HUES6 (cell line): ENCODE data around the gene MAML2.
A peak's percentile ranks its signal among the peaks of the same experiment; 100 is the strongest.

Source experiments
- H3K27ac ChIP-seq: 2 replicates; pipeline ENCODE4 v1.7.0; 2013; ENCODE audit warnings: low read depth, mild to moderate bottlenecking, low read length, inconsistent platforms
- H3K27me3 ChIP-seq: 2 replicates; pipeline ENCODE4 v1.6.1; 2013; ENCODE audit warnings: low read length; ENCODE audit not compliant: control insufficient read depth, insufficient read depth
- H3K36me3 ChIP-seq: 2 replicates; pipeline ENCODE4 v1.6.1; 2013; ENCODE audit warnings: low read length; ENCODE audit not compliant: control insufficient read depth, insufficient read depth
- H3K4me1 ChIP-seq: 2 replicates; pipeline ENCODE4 v1.6.1; 2013; ENCODE audit warnings: low read length; ENCODE audit not compliant: control insufficient read depth, insufficient read depth
- H3K4me3 ChIP-seq: 2 replicates; pipeline ENCODE4 v1.5.1; 2013; ENCODE audit warnings: low read depth, low read length
- H3K9ac ChIP-seq: one replicate; pipeline ENCODE4 v1.6.1; 2013; ENCODE audit warnings: mild to moderate bottlenecking, low read length
- H3K9me3 ChIP-seq: 2 replicates; pipeline ENCODE4 v1.6.1; 2013; ENCODE audit warnings: low read depth, low read length; ENCODE audit not compliant: control insufficient read depth, insufficient read depth

The MAML2 gene

DNA sequence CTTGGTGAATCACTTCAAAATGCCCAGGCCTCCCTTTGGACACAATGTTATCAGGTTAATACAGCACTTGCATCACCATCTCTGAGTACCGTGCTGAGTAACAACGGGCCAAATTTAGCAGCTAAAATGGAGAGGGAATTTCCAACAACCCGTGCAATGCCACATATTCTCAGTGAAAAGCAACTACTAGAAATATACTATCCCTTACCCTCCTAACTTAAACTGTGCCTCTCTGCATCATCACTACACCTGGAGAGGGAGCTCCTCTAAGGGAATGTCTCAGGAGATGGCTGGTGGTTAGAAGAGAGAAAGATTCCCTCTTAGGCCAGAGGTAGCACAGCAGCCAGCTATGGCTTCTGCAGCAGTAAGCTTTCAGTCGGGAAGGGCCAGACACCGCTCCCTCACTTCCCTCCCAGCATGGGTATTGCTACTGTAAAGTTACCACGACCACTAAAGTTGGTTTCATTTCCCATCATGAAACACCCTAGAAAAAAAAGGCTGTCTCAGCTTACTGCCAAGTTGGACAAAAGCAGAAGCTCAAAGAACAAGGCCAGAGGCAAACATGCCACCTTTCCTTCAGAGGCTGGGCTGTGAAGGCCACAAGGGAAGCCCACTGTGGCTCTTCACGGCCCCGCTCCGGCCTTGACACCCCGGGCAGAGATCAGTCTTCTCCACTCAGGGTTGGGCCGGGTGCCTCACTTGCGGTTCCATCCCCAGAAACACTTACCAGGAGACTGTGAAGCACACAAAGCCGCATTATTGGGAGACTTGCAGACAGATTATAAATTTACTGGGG lies 3.9 kb downstream of the MAML2 start:
- H3K4me3 ChIP-seq: no peak overlapping the region
- no peak overlapping the region for H3K27ac ChIP-seq
- H3K9me3 ChIP-seq: no peaks in the 10 kb centered on the region
- H3K9ac ChIP-seq: no peak overlapping the region
- H3K27me3 ChIP-seq: no peaks in the 10 kb centered on the region
- peaks cover 70% of the 10 kb centered on the region for H3K4me1 ChIP-seq
- no peaks in the 10 kb centered on the region for H3K36me3 ChIP-seq

DNA sequence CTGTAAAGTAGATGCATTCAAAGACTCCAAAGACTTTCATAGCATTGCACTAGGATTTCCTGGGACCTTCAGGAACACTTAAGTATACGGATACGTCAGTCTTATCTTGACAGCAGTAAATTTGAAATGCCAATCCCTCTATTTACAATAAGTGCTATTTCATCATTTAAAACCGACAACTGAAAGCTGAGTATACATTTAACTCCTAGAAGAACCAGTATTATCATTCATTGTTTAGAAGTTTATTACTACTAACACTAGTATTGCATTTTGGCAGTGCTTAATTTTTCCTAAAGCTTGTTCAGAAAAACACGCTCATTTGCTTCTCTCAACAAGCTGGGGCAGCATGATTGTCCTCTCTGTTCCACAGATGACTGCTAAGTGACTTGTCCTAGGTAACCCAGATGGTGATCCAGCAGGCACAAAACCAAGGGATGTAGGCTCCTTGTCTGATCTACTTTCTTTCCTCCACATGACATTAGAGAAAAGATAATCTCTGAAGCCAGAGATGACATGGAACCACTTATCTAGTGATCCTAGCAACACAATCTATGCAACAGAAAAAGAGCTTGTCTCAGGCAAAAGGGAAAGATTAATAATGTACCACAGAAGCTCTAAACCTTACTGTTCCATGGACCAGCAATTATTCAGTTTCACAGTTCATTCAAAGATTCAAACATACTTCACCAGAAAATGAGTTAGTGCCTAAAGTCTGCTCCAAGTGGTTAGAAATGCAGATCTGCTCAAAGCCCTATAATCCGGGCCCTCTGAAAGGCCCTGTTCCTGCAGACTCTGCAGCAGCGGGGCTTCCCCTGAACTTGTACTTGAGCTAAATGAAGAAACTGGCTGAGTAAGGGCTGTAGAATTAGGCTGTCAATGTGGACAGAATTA lies 5.2 kb downstream of the MAML2 start:
- no peak overlapping the region; the same call in 1 of the 2 replicates for H3K27ac ChIP-seq
- no peak overlapping the region for H3K9ac ChIP-seq
- H3K27me3 ChIP-seq: no peaks in the 10 kb centered on the region
- no peaks in the 10 kb centered on the region for H3K9me3 ChIP-seq
- H3K36me3 ChIP-seq: no peaks in the 10 kb centered on the region
- peaks cover 80% of the 10 kb centered on the region for H3K4me1 ChIP-seq
- H3K4me3 ChIP-seq: no peak overlapping the region

DNA sequence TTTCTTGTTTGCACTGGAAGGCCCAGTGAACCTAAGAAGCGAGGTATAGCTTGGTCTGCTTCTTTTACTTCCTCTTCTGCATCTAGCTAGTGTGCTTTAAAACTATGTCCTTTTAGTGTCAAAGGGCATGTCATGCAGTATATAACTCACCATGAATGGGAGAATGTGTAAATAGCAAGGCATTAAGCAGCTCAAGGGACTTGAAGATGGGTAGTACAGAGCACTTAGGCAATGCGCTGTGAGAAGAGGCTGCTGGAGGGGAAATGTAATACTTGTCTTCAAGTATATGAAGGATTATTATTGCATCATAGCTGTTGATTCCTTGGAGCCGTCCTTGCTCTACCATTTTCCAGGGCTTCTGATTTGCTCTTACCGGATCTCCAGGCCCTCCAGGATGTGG lies 7.6 kb downstream of the MAML2 start:
- Histone ChIP-seq H3K4me3 (no peak overlapping the region), H3K9ac (no peak overlapping the region), H3K27me3 (no peaks in the 10 kb centered on the region), H3K4me1 (peaks cover 83% of the 10 kb centered on the region), H3K9me3 (no peaks in the 10 kb centered on the region), H3K36me3 (no peaks in the 10 kb centered on the region), H3K27ac (no peak overlapping the region)

DNA sequence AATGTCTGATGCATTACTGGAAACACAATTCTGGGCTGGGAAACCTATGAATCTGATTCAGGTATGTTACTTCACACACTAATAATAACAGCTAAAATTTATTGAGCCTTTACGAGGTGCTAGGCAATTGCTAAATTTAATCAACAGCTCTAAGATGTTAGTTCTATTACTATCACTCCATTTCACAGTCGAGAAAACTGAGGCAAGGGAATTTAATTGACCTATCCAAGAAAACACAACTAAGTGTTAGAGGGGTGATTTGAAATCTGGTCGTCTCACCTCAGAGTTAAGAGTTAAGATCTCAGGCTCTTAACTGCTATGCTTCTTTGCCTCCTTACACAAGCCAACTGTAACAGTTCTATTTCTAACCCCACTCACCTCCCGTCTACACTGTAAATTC lies 8.8 kb downstream of the MAML2 start:
- H3K27me3 ChIP-seq: no peaks in the 10 kb centered on the region
- H3K36me3 ChIP-seq: no peaks in the 10 kb centered on the region
- no peaks in the 10 kb centered on the region for H3K9me3 ChIP-seq
- H3K4me1 ChIP-seq: peaks cover 82% of the 10 kb centered on the region
- no peak overlapping the region for H3K4me3 ChIP-seq
- H3K9ac ChIP-seq: no peak overlapping the region
- no peak overlapping the region for H3K27ac ChIP-seq

DNA sequence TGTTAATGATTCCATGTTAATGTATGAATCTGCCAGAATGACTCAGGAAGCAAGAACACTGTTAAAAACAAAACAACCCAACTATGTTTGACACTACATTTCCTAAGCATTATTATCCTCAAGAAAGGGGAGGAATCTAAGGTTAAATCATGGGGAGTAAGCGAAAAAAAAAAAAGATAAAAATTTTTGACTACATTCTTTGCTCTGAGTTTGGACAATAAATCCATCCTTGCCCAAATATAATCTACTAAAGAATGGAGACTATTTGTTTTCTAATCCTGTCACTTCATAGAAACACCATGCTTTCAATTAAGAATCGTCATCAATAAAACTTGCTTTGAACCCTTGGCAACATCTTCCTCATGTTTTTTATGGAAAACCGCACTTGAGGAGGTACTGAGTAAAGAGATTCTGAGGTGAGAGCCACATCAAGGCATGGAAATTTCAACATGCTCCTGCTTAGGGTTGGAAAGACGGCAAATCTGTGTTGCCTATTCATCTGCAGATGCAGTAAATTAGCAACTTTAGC lies 9.7 kb downstream of the MAML2 start:
- H3K36me3 ChIP-seq: no peaks in the 10 kb centered on the region
- no peak overlapping the region for H3K27ac ChIP-seq
- no peaks in the 10 kb centered on the region for H3K9me3 ChIP-seq
- H3K9ac ChIP-seq: no peak overlapping the region
- H3K4me3 ChIP-seq: 0 out of 2 replicates have a peak overlapping the region, but pooled peaks have one; percentile 12
- H3K4me1 ChIP-seq: peaks cover 79% of the 10 kb centered on the region
- no peaks in the 10 kb centered on the region for H3K27me3 ChIP-seq

DNA sequence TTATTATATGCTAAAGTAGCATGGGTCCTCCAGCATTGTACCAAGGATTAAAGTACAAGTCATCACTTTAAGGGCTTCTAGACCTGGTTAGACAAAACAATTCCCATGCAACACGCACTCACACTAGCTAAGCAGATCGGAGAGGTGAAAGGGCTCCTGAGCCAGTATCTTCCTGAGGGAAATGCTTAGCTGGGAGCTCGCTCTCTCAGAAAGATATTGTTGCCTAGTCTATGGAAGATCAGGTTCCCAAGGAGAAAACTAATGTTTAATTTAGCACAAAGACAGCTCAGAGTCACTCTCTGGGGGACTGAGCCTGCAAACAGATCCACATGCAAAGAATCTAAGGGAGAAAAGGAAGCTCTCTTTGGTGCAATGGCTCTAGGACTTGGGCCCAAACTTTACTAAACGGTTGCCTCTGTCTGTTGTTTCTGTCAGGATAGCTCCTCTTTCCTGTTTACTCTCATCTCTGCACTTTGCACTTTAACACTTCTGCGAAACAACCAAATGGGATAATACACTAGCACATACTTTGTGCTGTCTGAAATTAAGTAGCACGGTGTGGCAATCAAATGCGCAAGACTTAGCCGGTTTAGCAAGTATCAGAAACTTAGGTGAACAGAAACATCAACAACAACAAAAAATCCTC lies 10.7 kb downstream of the MAML2 start:
- peak overlapping the region; percentile 16; the same call in 1 of the 2 replicates for H3K27ac ChIP-seq
- no peaks in the 10 kb centered on the region for H3K9me3 ChIP-seq
- peaks cover 70% of the 10 kb centered on the region for H3K4me1 ChIP-seq
- H3K4me3 ChIP-seq: no peak overlapping the region
- H3K9ac ChIP-seq: no peak overlapping the region
- no peaks in the 10 kb centered on the region for H3K27me3 ChIP-seq
- no peaks in the 10 kb centered on the region for H3K36me3 ChIP-seq

DNA sequence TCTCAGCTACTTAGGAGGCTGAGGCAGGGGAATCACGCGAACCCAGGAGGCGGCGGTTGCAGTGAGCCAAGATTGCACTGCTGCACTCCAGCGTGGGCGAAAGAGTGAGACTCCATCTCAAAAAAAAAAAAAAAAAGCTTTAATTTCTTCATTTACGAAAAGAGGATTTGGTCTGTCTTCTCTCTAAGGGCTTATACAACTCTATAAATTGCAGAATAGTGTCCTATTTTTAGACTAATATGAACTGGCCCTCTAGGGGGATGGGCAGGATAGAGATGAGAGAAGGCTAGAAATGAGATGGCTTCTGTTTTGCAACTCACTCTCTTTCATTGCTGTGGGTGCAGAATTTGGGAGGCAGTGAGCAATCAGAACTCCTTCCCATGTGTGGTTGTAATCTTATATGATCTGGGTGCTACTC lies 11.3 kb downstream of the MAML2 start:
- Histone ChIP-seq H3K36me3 (no peaks in the 10 kb centered on the region), H3K27ac (no peak overlapping the region), H3K4me1 (peaks cover 64% of the 10 kb centered on the region), H3K9me3 (no peaks in the 10 kb centered on the region), H3K9ac (no peak overlapping the region), H3K27me3 (no peaks in the 10 kb centered on the region), H3K4me3 (no peak overlapping the region)

DNA sequence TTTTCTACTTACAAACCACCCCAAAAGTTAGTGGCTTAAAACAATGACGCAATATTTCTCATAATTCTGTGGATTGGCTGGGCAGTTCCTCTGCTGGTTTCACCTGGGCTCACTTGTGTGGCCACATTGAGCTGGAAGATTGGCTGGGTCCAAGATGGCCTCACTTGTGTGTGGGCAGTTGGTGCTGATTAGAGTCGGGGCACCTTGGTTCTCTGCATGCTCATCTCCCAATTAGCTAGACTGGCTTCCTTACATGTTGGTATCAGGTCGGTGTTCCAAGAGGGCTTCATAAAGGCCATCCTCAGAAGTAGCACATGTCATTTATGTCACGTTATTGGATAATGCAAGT lies 12.5 kb downstream of the MAML2 start:
- Histone ChIP-seq H3K9ac (no peak overlapping the region), H3K4me1 (peaks cover 60% of the 10 kb centered on the region), H3K27ac (no peak overlapping the region)

DNA sequence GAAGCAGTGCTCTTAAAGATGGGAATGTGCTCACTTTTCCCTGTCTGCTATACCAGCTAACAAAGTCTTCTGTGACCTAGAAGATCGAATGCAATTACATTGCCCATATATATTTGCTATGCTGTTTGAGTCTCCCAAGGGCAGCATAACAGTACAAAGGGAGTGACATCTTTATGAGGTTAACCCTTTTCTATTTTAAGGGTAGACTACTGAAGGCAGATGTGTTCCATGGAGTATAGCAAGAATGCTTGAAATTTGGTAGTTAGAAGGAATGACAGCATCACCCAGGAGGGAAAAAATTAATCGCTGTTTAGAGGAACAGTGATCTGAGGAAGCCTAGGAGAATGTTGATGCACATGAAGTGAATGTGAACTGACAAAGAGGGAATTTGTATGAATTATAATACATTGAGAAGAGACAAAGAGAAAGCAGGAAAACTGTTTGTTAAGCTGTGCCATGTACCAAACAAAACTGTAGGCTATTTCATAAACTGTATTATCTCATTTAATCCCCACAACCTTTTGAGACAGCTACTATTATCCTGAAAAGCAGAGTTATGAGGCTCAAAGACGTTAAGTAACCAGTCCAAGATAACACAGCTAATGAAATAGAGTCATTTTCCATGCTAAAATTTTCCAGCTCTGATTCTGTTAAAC lies 13.0 kb downstream of the MAML2 start:
- H3K36me3 ChIP-seq: no peaks in the 10 kb centered on the region
- H3K4me3 ChIP-seq: no peak overlapping the region
- H3K9ac ChIP-seq: no peak overlapping the region
- no peak overlapping the region for H3K27ac ChIP-seq
- H3K4me1 ChIP-seq: peaks cover 60% of the 10 kb centered on the region
- no peaks in the 10 kb centered on the region for H3K9me3 ChIP-seq
- no peaks in the 10 kb centered on the region for H3K27me3 ChIP-seq

More for the DNA sequence above, 12.5 kb downstream of the MAML2 start:
- Histone ChIP-seq H3K9me3 (no peaks in the 10 kb centered on the region), H3K4me3 (no peak overlapping the region), H3K36me3 (no peaks in the 10 kb centered on the region), H3K27me3 (no peaks in the 10 kb centered on the region)

DNA sequence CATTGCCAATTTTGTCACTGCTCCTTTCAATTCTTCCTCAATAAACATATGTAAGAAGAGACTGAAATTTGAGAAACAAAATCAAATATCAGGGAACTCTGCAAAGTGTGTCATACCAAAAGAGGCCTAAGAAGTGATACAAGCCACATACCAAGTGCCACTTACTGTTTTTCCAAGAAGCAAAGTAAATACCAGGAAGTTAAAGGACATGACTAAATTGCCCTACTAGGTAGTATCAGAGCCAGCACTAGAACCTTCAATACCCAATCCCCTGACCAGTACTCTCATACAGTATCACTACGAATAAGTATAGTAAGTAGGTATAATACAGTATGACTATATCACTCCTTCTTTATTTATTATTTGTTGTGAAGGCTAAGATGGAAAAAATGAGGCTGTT lies 13.6 kb downstream of the MAML2 start:
- H3K9me3 ChIP-seq: no peaks in the 10 kb centered on the region
- no peak overlapping the region for H3K4me3 ChIP-seq
- no peak overlapping the region for H3K9ac ChIP-seq
- no peaks in the 10 kb centered on the region for H3K27me3 ChIP-seq
- H3K4me1 ChIP-seq: peaks cover 63% of the 10 kb centered on the region
- no peaks in the 10 kb centered on the region for H3K36me3 ChIP-seq
- H3K27ac ChIP-seq: no peak overlapping the region
